SK-N-SH (cell line): Measurements from ENCODE around the gene DCUN1D2. TPM values are rescaled to one million over a fixed set of nuclear protein-coding genes. Genes with fewer than 3 reads are reported as not detected.

Experiments
- CTCF ChIA-PET: fragments of 300-600, 350-600 bp; formaldehyde crosslinking; extraction: SDS; loops from one replicate; lab custom pipeline; 2021; lab: Yijun Ruan, JAX
- POLR2A ChIA-PET: fragments of 350-600 bp; sonication (Branson Sonifier 250); formaldehyde crosslinking; extraction: SDS; loops from one replicate; lab custom pipeline; 2020; ENCODE audit warnings: antibody characterized with exemption, inconsistent platforms; lab: Yijun Ruan, JAX
- DNase-seq: peaks from one replicate; pipeline ENCODE4 v3.0.0; 2012
- H2AFZ ChIP-seq: fragments of 200-600 bp; sonication (generic); 2 replicates; pipeline ENCODE4 v1.8.1; 2016; ENCODE audit warnings: antibody characterized with exemption, mild to moderate bottlenecking, low read depth
- H3F3A ChIP-seq: fragments of 200-600 bp; sonication (generic); replicated peaks from 2 replicates; pipeline ENCODE3; 2016; ENCODE audit warnings: antibody characterized with exemption, mild to moderate bottlenecking; ENCODE audit not compliant: insufficient read depth
- H3K27ac ChIP-seq, 2 experiments: fragments of 200-500 bp in 1 of 2; fragments of 200-600 bp in 1 of 2; sonication (Bioruptor generic) in 1 of 2; sonication (generic), shearing (Covaris generic) in 1 of 2; 2 replicates each; pipeline versions ENCODE4 v1.5.1 to v1.6.1; 2014 to 2016; ENCODE audit warnings: low read depth in 2 of 2, inconsistent platforms in 1 of 2, low read length in 1 of 2, mild to moderate bottlenecking in 1 of 2, mixed read lengths in 1 of 2
- H3K27me3 ChIP-seq: fragments of 200-600 bp; sonication (generic), shearing (Covaris generic); 2 replicates; pipeline ENCODE4 v1.6.1; 2016; ENCODE audit warnings: mixed run types; ENCODE audit not compliant: insufficient read depth
- H3K36me3 ChIP-seq, 2 experiments: fragments of 200-500 bp in 1 of 2; fragments of 200-600 bp in 1 of 2; sonication (Bioruptor generic) in 1 of 2; sonication (generic) in 1 of 2; replicated peaks in 1 of 2; 2 replicates each; pipeline versions ENCODE3 to v1.5.1; 2014 to 2016; ENCODE audit warnings: low read length in 1 of 2, mild to moderate bottlenecking in 1 of 2; ENCODE audit not compliant: insufficient read depth in 2 of 2, control insufficient read depth in 1 of 2
- H3K4me1 ChIP-seq, 2 experiments: fragments of 200-500 bp in 1 of 2; fragments of 200-600 bp in 1 of 2; sonication (Bioruptor generic) in 1 of 2; sonication (generic), shearing (Covaris generic) in 1 of 2; 2 replicates each; pipeline versions ENCODE4 v1.5.1 to v1.6.1; 2014 to 2016; ENCODE audit warnings: low read depth in 1 of 2, low read length in 1 of 2, mixed run types in 1 of 2; ENCODE audit not compliant: insufficient read depth in 2 of 2, control insufficient read depth in 1 of 2
- H3K4me2 ChIP-seq: fragments of 200-600 bp; sonication (generic), shearing (Covaris generic); 2 replicates; pipeline ENCODE4 v1.6.1; 2017; ENCODE audit warnings: mixed run types
- H3K4me3 ChIP-seq, 2 experiments: fragments of 200-500 bp in 1 of 2; fragments of 200-600 bp in 1 of 2; sonication (Bioruptor generic) in 1 of 2; sonication (generic), shearing (Covaris generic) in 1 of 2; 2 replicates each; pipeline versions ENCODE4 v1.5.1 to v1.8.1; 2014 to 2016; ENCODE audit warnings: low read depth in 2 of 2, inconsistent platforms in 1 of 2, low read length in 1 of 2, mild to moderate bottlenecking in 1 of 2, mixed read lengths in 1 of 2, moderate library complexity in 1 of 2
- H3K79me2 ChIP-seq: fragments of 200-600 bp; sonication (generic); 2 replicates; pipeline ENCODE4 v1.8.1; 2017; ENCODE audit warnings: mild to moderate bottlenecking; ENCODE audit not compliant: insufficient read depth
- H3K9ac ChIP-seq: fragments of 200-600 bp; sonication (generic); 2 replicates; pipeline ENCODE4 v1.6.1; 2017; ENCODE audit warnings: mixed run types
- H3K9me2 ChIP-seq: fragments of 200-600 bp; sonication (generic); 2 replicates; pipeline ENCODE4 v1.6.1; 2017; ENCODE audit warnings: mixed run types
- H3K9me3 ChIP-seq: fragments of 200-600 bp; sonication (generic); 2 replicates; pipeline ENCODE4 v1.6.1; 2017; ENCODE audit warnings: mixed run types, mild to moderate bottlenecking, moderate library complexity
- H4K20me1 ChIP-seq: fragments of 200-600 bp; sonication (generic); 2 replicates; pipeline ENCODE4 v1.6.1; 2017; ENCODE audit warnings: mild to moderate bottlenecking, mixed run types; ENCODE audit not compliant: insufficient read depth
- GABPA ChIP-seq: IDR thresholded peaks from 2 replicates; pipeline ENCODE4 v1.4.0; 2012; ENCODE audit warnings: low read depth, mild to moderate bottlenecking
- WGBS: methylation state at CpG from one replicate; pipeline ENCODE4 v1.1.6; 2017; ENCODE audit warnings: low lambda C conversion rate; 5-methylcytosine and 5-hydroxymethylcytosine counted together
- polyA plus RNA-seq, 3 experiments: library from polyadenylated mRNA; depleted of rRNA; stranded (reverse); fragments of >200 nt; gene quantifications; 2 replicates each; pipeline ENCODE4 v1.2.3, GENCODE V29; 2012
- small RNA-seq, 7 experiments: library from RNA; depleted of rRNA; stranded (forward); fragments of <200 nt; gene quantifications; one replicate each; pipeline ENCODE3, GENCODE V24; 2012

Gene DCUN1D2
- polyA plus RNA-seq, 1 of the 3 experiments (the other 2 are of a cell fraction), result 11.0 TPM

- H3K9me3 ChIP-seq, result no peaks in the 10 kb centered on the region
- H2AFZ ChIP-seq, result no peak overlapping the region
- 76% methylated on average over 7 of the region's 28 CpGs for WGBS
- POLR2A ChIA-PET, result no interaction called here
- no peak overlapping the region for H3K4me3 ChIP-seq
- no peaks in the 10 kb centered on the region for H3K27me3 ChIP-seq
- peaks cover 7 to 23% of the 10 kb centered on the region in 2 experiments for H3K4me1 ChIP-seq
- H3K4me2 ChIP-seq, result no peak overlapping the region
- no peak overlapping the region for H3K27ac ChIP-seq
- no peaks in the 10 kb centered on the region for H3K36me3 ChIP-seq
- H3K9me2 ChIP-seq, result no peaks in the 10 kb centered on the region
- H3K9ac ChIP-seq, result no peak overlapping the region
- CTCF ChIA-PET, result interaction anchor here (0.9 to 1.6 kb wide), 2 partner anchors 13 to 45 kb away, joined by 3 to 4 read pairs; no protein-coding TSS in a partner anchor
- TF ChIP-seq GABPA, result no peak
- H4K20me1 ChIP-seq, result no peaks in the 10 kb centered on the region
- no peak for DNase-seq
- peaks cover 4% of the 10 kb centered on the region for H3F3A ChIP-seq
- H3K79me2 ChIP-seq, result no peaks in the 10 kb centered on the region
Measured at GRCh38 chr13:113406321-113407102, 84.0 kb downstream of the DCUN1D2 start.

Small RNA genes lying within 50 kb of the gene (small RNA-seq; reads per million reads assigned to genes)
- gene RNU1-16P, result 0 to 0.52 (median 0) reads per million in 7 experiments

Other genes starting within 250 kb of the DCUN1D2 start
- gene LAMP1, start 193.5 kb downstream of the DCUN1D2 start, polyA plus RNA-seq (2012; rRNA removed), result 189 and 261 TPM in 2 replicates
- 8.0 and 10.2 TPM in 2 replicates for gene GRTP1, start 126.6 kb downstream of the DCUN1D2 start, polyA plus RNA-seq (2012; rRNA removed)
- 1.0 and 1.2 TPM in 2 replicates for gene ADPRHL1, start 37.2 kb downstream of the DCUN1D2 start, polyA plus RNA-seq (2012; rRNA removed)
- gene TFDP1, start 94.0 kb upstream of the DCUN1D2 start, polyA plus RNA-seq (2012; rRNA removed), result 61.4 and 76.7 TPM in 2 replicates
- gene ATP4B, start 167.5 kb upstream of the DCUN1D2 start, polyA plus RNA-seq (2012; rRNA removed), result not detected in 2 replicates
- gene GRK1, start 176.5 kb upstream of the DCUN1D2 start, polyA plus RNA-seq (2012; rRNA removed), result 0.08 and 0.12 TPM in 2 replicates